Muscle of back (tissue), 11 donors: ENCODE results near the gene TSG101. TPM values are rescaled to one million over a fixed set of nuclear protein-coding genes. Genes with fewer than 3 reads are reported as not detected.

ENCODE experiments used
- DNase-seq, 3 donors: peaks; one replicate each; pipeline versions ENCODE4 v3.0.0 to v3.0.0-alpha.2; 2013
- polyA plus RNA-seq, 10 donors: library from polyadenylated mRNA; unstranded; fragments of 120-200 nt; gene quantifications; one replicate each; pipeline ENCODE4 v1.2.1, GENCODE V29; 2013; ENCODE audit not compliant: insufficient read length in 10 of 10

TSG101 gene
- polyA plus RNA-seq, 10 donors: 90.7 to 112 (median 101) TPM

- DNase-seq: no peak
Observed at GRCh38 chr11:18498039-18498438, 28.7 kb downstream of the TSG101 start.

- DNase-seq: no peak
Observed at GRCh38 chr11:18495703-18496102, 31.0 kb downstream of the TSG101 start.

GRCh38 chr11:18495271-18495670 is 31.5 kb downstream of the TSG101 start:
- no peak for DNase-seq

GRCh38 chr11:18493310-18493709 is 33.4 kb downstream of the TSG101 start:
- no peak for DNase-seq

- no peak for DNase-seq
Observed at GRCh38 chr11:18492888-18493287, 33.9 kb downstream of the TSG101 start.

GRCh38 chr11:18491924-18492323 is 34.8 kb downstream of the TSG101 start:
- no peak for DNase-seq

- no peak for DNase-seq
Observed at GRCh38 chr11:18490736-18491485, 35.8 kb downstream of the TSG101 start.

- DNase-seq: no peak
Observed at GRCh38 chr11:18490319-18490718, 36.4 kb downstream of the TSG101 start.

- no peak for DNase-seq
Observed at GRCh38 chr11:18485913-18486528, 40.7 kb downstream of the TSG101 start.

GRCh38 chr11:18479063-18479462 is 47.7 kb downstream of the TSG101 start:
- no peak for DNase-seq

GRCh38 chr11:18472587-18472986 is 54.2 kb downstream of the TSG101 start:
- DNase-seq: no peak

GRCh38 chr11:18471995-18472394 is 54.7 kb downstream of the TSG101 start:
- DNase-seq: no peak

GRCh38 chr11:18468961-18469360 is 57.8 kb downstream of the TSG101 start:
- no peak for DNase-seq

- DNase-seq: no peak
Observed at GRCh38 chr11:18468059-18468458, 58.7 kb downstream of the TSG101 start.

- no peak for DNase-seq
Observed at GRCh38 chr11:18466402-18466801, 60.3 kb downstream of the TSG101 start.

- no peak for DNase-seq
Observed at GRCh38 chr11:18463439-18463838, 63.3 kb downstream of the TSG101 start.

GRCh38 chr11:18461909-18462308 is 64.8 kb downstream of the TSG101 start:
- DNase-seq: no peak

- DNase-seq: no peak
Observed at GRCh38 chr11:18459634-18460033, 67.1 kb downstream of the TSG101 start.

- DNase-seq: no peak
Observed at GRCh38 chr11:18457450-18457849, 69.3 kb downstream of the TSG101 start.

GRCh38 chr11:18455686-18456372 is 70.9 kb downstream of the TSG101 start, which contains the start of gene LDHAL6A:
Gene LDHAL6A (plus strand): TSS chr11:18455856. CDS start chr11:18456681, 825 bp downstream.
- peak in 1 of 3 donors; percentile 3 for DNase-seq

GRCh38 chr11:18452927-18453326 is 73.8 kb downstream of the TSG101 start:
- no peak for DNase-seq

- DNase-seq: no peak
Observed at GRCh38 chr11:18449251-18449650, 77.5 kb downstream of the TSG101 start.

- no peak for DNase-seq
Observed at GRCh38 chr11:18438691-18439090, 88.1 kb downstream of the TSG101 start.
